ENCODE results near the gene NLRP9. TPM values are rescaled to one million over a fixed set of nuclear protein-coding genes. Genes with fewer than 3 reads are reported as not detected.

Gene NLRP9
- total and polyA plus RNA-seq, 2 of the 13 experiments (the other 11 are each of a cell fraction or from before 2014, with no cell fraction given): not detected

- Histone ChIP-seq H3K79me2 (ENCODE audit: insufficient read depth, low read length) (no peaks in the 10 kb centered on the region), H2AFZ (ENCODE audit: low read length) (no peak overlapping the region), H3K9me3 (ENCODE audit: low read length) (no peaks in the 10 kb centered on the region), H3K27me3 (ENCODE audit: control insufficient read depth in 1 of 2, insufficient read depth in 2 of 2, low read length in 2 of 2) (no peaks in the 10 kb centered on the region), H3K4me2 (ENCODE audit: low read depth, low read length) (no peak overlapping the region), H4K20me1 (ENCODE audit: insufficient read depth, low read length) (no peaks in the 10 kb centered on the region), H3K4me1 (ENCODE audit: insufficient read depth, low read length) (no peaks in the 10 kb centered on the region), H3K27ac (ENCODE audit: extremely low read length, insufficient read depth, low read length) (no peak overlapping the region), H3K4me3 (replicated peaks in 1 of 3; ENCODE audit: insufficient read depth in 1 of 3, low read depth in 2 of 3, low read length in 3 of 3) (no peak overlapping the region), H3K36me3 (replicated peaks in 1 of 2; ENCODE audit: control insufficient read depth in 1 of 2, insufficient read depth in 2 of 2, low read length in 2 of 2) (peaks cover 8 to 15% of the 10 kb centered on the region in 2 experiments; a peak in 3 of 5 replicates), H3K9ac (ENCODE audit: insufficient read depth, low read depth, low read length) (no peak overlapping the region)
- DNase-seq (ENCODE audit: low spot score) (no peak), FAIRE-seq (no peak), ATAC-seq (no peak)
- intact Hi-C loops (cut with micrococcal nuclease; ENCODE audit: unreplicated experiment): no loop called here
- WGBS (ENCODE audit: low lambda C conversion rate): over 99% methylated on average over 10 of the region's 12 CpGs
- in situ Hi-C loops (cut with HindIII; ENCODE audit: extremely low pct_ligation_motif_present, low pct_unique_long_range_greater_than_20kb): no loop called here
- no TSS peak for BruUV-seq (replicated peaks)
- POLR2A ChIA-PET: no interaction called here
- CTCF ChIA-PET (ENCODE audit: low intra/inter-chr PET ratio, low total read pairs): no interaction called here
- no peak for TF ChIP-seq PHF5A (CRISPR knock-in tag; IDR thresholded peaks at IDR 0.05; ENCODE audit: low read depth, unreplicated experiment)
- no peak for TF ChIP-seq ZNF850 (CRISPR knock-in tag; conservative IDR thresholded peaks at IDR 0.05)
- no peak for TF ChIP-seq SMARCE1 (IDR thresholded peaks at IDR 0.05; ENCODE audit: borderline replicate concordance)
- TF ChIP-seq ZNF142 (CRISPR knock-in tag; IDR thresholded peaks at IDR 0.05): no peak
- TF ChIP-seq ZNF407 (CRISPR knock-in tag; IDR thresholded peaks at IDR 0.05; ENCODE audit: not compliant biosample characterization): no peak
- TF ChIP-seq BRF2 (CRISPR knock-in tag; IDR thresholded peaks at IDR 0.05): no peak
- no peak for TF ChIP-seq ZKSCAN1 (IDR thresholded peaks at IDR 0.05; ENCODE audit: low read length)
- TF ChIP-seq ZNF580 (CRISPR knock-in tag; IDR thresholded peaks at IDR 0.05; ENCODE audit: borderline replicate concordance, low read depth): no peak
- no peak for TF ChIP-seq ZSCAN9 (CRISPR knock-in tag; IDR thresholded peaks at IDR 0.05; ENCODE audit: borderline replicate concordance)
- no peak for TF ChIP-seq BRD4 (CRISPR knock-in tag; IDR thresholded peaks at IDR 0.05)
Measured at GRCh38 chr19:55700813-55701212, 37.4 kb downstream of the NLRP9 start.
